GM18502 (cell line): ENCODE measurements around the gene BMP10.

ENCODE experiments used
- ATAC-seq: cut with Tn5 transposase; IDR thresholded peaks from one replicate; pipeline ENCODE4 v1.9.1; 2021; ENCODE audit warnings: mild to moderate bottlenecking; ENCODE audit not compliant: unreplicated experiment, poor library complexity

Gene BMP10

DNA sequence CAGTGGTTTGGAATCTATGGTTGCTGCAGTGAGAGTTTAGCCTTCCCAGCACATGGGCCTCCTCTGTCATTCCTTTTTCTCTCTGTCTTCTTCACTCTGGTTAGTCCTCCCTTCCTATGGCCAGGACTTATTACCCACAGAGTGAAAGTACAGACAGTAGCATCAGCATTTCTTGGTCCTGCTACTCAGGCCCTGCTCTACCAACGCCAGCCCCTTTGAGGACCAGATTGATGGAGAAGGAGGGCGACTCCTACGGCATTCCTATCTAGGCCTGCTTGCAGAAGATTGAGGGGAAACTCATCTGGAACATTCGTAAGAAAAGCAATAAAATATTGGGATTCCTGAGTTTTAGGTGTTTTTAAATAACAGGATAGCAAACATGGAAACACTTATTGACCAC is 43.5 kb downstream of the BMP10 start:
- ATAC-seq = no peak

DNA sequence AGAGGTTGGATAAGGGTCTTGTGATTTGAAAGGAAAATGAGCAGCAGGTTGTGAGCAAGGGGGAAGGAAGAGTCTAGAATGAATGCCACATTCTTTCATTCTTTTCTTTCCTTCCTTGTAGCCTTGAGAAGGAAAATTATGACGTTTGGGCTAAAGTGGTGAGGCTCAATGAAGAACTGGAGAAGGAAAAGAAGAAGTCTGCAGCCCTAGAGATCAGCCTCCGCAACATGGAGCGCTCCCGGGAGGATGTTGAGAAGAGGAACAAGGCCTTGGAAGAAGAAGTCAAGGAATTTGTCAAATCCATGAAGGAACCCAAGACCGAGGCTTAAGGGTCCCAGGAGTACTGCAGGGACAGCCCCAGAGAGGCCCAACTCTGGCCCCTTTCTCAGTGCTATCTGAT is 45.3 kb downstream of the BMP10 start:
- no peak for ATAC-seq

DNA sequence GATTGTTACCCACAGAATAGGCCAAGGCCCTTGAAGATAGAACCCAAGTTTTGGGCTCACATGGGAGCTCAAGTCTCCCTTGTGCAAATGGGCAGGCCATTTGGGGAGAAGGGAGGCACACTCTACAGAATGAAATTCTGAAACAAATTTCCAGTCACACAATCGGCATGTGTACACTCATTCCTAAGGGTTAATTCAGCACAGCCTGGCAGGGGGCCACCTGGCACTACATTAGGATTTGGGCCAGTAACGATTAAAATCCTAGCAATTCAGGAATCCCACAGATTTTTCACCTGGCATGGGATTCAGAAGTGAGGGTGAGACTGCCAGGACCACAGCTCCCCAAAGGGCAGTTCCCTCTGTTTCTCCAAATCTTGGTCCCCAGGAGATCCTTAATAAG is 46.4 kb downstream of the BMP10 start:
- no peak for ATAC-seq

DNA sequence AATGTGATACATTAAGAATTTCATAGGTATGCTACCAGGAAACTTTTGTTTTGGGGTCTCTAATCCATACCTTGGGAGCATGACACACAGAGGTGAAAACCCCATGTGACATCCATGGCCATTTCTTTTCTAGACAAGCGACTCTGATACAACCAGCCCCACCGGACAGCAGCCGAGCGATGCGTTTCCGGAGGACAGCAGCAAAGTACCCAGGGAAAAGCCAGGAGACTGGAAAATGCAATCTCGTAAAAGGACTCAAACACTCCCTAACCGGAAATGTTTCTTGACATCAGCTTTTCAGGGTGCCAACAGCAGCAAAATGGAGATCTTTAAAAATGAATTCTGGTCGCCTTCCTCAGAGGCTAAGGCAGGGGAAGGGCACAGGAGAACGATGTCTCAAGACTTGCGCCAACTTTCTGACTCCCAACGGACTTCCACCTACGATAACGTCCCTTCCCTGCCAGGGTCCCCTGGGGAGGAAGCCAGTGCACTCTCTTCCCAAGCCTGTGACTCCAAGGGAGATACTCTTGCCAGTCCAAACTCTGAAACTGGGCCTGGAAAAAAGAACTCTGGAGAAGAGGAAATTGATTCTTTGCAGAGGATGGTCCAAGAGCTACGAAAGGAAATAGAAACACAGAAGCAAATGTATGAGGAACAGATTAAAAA is 48.9 kb downstream of the BMP10 start:
- no peak for ATAC-seq

DNA sequence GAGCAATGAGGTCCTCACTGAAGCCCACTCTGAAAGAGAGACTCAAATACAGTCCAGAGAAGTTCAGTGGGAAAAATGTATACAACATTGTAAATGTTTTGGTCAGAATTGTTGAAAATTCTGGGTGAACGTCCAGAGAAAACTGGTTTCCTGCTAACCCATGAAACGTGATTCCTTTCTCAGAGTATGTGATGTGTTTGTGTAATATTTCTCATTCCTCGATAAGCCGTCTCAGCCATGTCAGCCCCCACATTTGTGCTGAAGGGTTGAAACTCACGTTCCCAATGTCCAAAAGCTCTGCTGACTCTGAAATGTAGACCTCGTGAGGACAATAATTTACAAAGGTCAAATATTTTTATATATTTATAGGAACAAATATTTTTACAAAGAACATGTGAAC is 51.6 kb downstream of the BMP10 start:
- ATAC-seq = no peak

DNA sequence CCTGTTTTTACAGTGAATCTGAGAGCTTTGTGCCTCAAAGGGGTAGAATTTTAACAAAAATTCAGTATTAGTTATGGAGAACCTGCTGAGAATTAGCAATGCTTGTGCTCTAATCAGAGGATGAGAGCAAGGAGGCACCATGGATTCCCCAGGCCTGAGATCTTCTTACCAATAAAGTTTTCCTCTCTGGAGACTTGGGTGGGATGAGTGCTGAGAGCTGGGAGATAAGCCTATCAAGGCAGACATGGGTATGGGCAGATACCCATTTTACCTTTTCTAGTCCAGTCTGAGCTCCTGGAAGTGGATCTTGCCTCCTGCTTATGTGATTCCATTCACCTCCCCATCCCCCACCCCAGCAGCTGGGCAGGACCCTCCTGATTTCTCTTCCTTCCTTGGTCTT is 53.9 kb downstream of the BMP10 start:
- ATAC-seq = no peak
